ENCODE results near the gene SMIM13. TPM values are rescaled to one million over a fixed set of nuclear protein-coding genes. Genes with fewer than 3 reads are reported as not detected.

SMIM13 gene
- total and polyA plus RNA-seq, 2 donors (not counting 3 experiments of a cell fraction or from before 2014, with no cell fraction given), result 3.2 to 14.7 TPM

DNA sequence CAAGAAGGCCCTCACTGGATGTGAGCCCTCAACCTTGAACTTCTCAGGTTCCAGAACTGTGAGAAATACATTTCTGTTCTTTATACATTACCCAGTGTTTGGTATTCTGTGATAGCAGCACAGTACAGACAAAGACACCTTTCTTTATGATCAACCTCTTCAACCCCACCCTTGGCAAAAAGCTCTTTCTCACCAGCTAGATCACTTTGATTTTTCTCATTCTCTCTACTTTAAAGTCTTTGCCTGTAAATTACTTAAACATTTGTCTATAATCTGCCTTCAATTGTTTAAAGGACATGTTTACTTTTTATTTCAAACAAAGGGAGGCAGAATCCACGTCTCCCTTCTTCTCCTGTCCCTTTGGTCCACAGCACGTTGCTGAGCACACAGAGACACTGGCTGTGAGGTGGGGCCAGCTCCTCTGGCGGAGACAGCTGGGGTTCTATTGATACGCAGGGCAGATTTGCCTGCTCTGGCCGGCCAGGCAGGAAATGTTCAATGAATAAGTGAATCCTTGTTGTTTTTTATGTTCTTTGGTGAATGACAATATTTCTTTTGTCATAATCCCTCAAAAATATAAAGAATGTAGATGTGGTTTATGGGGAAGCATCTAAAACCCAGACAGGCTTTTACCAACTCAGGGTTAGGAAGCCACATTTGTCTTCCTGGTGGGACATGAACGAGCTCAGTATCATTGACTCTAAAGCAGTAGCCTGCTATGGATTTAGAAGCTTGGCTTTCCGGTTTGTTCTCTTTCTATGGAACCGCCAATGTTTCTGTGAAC, 86.0 kb downstream of the SMIM13 start:
- Histone ChIP-seq H3K9me3 (replicated peaks; ENCODE audit: control insufficient read depth, insufficient read depth, low read length) (no peaks in the 10 kb centered on the region), H2AFZ (ENCODE audit: low read depth, low read length) (no peak overlapping the region), H3K27ac (ENCODE audit: insufficient read depth, low read depth, low read length) (no peak overlapping the region), H3K27me3 (ENCODE audit: control insufficient read depth in 2 of 2, insufficient read depth in 2 of 2, low read length in 2 of 2) (no peaks in the 10 kb centered on the region), H3K4me2 (ENCODE audit: insufficient read depth, low read length) (no peak overlapping the region), H3K36me3 (ENCODE audit: control insufficient read depth in 2 of 2, extremely low read depth in 1 of 2, insufficient read depth in 2 of 2, low read length in 2 of 2) (peaks cover 2 to 10% of the 10 kb centered on the region in 2 experiments), H3K4me3 (replicated peaks in 1 of 3; ENCODE audit: insufficient read depth in 1 of 3, low read depth in 1 of 3, low read length in 3 of 3) (no peak overlapping the region), H3K9me1 (replicated peaks; ENCODE audit: control insufficient read depth, extremely low read depth, insufficient read depth, low read length) (no peaks in the 10 kb centered on the region), H3K4me1 (ENCODE audit: control insufficient read depth, extremely low read depth, insufficient read depth, low read length) (no peaks in the 10 kb centered on the region), H4K20me1 (replicated peaks; ENCODE audit: control insufficient read depth, extremely low read depth, insufficient read depth, low read length) (peaks cover 3% of the 10 kb centered on the region), H3K79me2 (ENCODE audit: control insufficient read depth, insufficient read depth, low read length) (no peaks in the 10 kb centered on the region), H3K9ac (replicated peaks; ENCODE audit: extremely low read depth, insufficient read depth, low read length) (no peak overlapping the region)
- BruUV-seq (replicated peaks), result no TSS peak
- DNase-seq (ENCODE audit: low read depth, low spot score), result no peak
- dilution Hi-C loops (cut with MboI; ENCODE audit: extremely low pct_ligation_motif_present, low sequenced_read_pairs), result no loop called here
- FAIRE-seq, result no peak
- ChIA-PET CTCF (interaction anchor here (1.0 to 1.9 kb wide), 3 partner anchors 8 to 317 kb away, joined by 3 to 6 read pairs (median 3); no protein-coding TSS in a partner anchor), POLR2A (no interaction called here)
- TF ChIP-seq, protein P1, sequence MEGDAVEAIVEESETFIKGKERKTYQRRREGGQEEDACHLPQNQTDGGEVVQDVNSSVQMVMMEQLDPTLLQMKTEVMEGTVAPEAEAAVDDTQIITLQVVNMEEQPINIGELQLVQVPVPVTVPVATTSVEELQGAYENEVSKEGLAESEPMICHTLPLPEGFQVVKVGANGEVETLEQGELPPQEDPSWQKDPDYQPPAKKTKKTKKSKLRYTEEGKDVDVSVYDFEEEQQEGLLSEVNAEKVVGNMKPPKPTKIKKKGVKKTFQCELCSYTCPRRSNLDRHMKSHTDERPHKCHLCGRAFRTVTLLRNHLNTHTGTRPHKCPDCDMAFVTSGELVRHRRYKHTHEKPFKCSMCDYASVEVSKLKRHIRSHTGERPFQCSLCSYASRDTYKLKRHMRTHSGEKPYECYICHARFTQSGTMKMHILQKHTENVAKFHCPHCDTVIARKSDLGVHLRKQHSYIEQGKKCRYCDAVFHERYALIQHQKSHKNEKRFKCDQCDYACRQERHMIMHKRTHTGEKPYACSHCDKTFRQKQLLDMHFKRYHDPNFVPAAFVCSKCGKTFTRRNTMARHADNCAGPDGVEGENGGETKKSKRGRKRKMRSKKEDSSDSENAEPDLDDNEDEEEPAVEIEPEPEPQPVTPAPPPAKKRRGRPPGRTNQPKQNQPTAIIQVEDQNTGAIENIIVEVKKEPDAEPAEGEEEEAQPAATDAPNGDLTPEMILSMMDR (IDR thresholded peaks at IDR 0.05; ENCODE audit: extremely low read depth in 1 of 2, insufficient read depth in 1 of 2, low read depth in 1 of 2, low read length in 2 of 2), result no peak
- no peak for TF ChIP-seq EZH2 (IDR thresholded peaks at IDR 0.05; ENCODE audit: borderline replicate concordance, low read depth, low read length, severe bottlenecking)
- TF ChIP-seq POLR2AphosphoS5 (IDR thresholded peaks at IDR 0.05; ENCODE audit: insufficient read depth, low read depth, low read length), result no peak
- TF ChIP-seq POLR2A (IDR thresholded peaks at IDR 0.05; ENCODE audit: low read depth, low read length), result no peak
- TF ChIP-seq GATA2 (IDR thresholded peaks at IDR 0.05; ENCODE audit: insufficient read depth, insufficient read length, low read depth, low read length), result no peak
- intact Hi-C loops (cut with micrococcal nuclease), result no loop called here
